Dendritic cell treated with granulocyte-macrophage colony-stimulating factor and Interleukin-4, amounts not matched to agents 40 ng/mL and 50 ng/mL, for 4 days (primary cell): ENCODE data around the gene NWD2.
"Not testable (repeated sequence)": the region's sequence is repeated elsewhere in the genome, so short reads cannot be mapped to it uniquely, and the experiment has no call there.

ENCODE experiments used
- H3K27ac Mint-ChIP-seq: one replicate; pipeline ENCODE4 v1.8.0; 2022; ENCODE audit warnings: mild to moderate bottlenecking, mixed read lengths
- H3K27me3 Mint-ChIP-seq: one replicate; pipeline ENCODE4 v1.8.0; 2022; ENCODE audit warnings: mild to moderate bottlenecking, mixed read lengths
- H3K36me3 Mint-ChIP-seq: one replicate; pipeline ENCODE4 v1.8.0; 2022; ENCODE audit warnings: low read depth, mixed read lengths
- H3K4me1 Mint-ChIP-seq: one replicate; pipeline ENCODE4 v1.8.0; 2022; ENCODE audit warnings: low read depth, mixed read lengths
- H3K4me3 Mint-ChIP-seq: one replicate; pipeline ENCODE4 v1.8.0; 2022; ENCODE audit warnings: mild to moderate bottlenecking, moderate library complexity, mixed read lengths
- H3K9me3 Mint-ChIP-seq: one replicate; pipeline ENCODE4 v1.8.0; 2022; ENCODE audit warnings: mixed read lengths
- intact Hi-C: fragments of 100-400 bp; cut with micrococcal nuclease; formaldehyde crosslinking; loops from one replicate; pipeline ENCODE4 v1.15.0; 2022

NWD2 gene

DNA sequence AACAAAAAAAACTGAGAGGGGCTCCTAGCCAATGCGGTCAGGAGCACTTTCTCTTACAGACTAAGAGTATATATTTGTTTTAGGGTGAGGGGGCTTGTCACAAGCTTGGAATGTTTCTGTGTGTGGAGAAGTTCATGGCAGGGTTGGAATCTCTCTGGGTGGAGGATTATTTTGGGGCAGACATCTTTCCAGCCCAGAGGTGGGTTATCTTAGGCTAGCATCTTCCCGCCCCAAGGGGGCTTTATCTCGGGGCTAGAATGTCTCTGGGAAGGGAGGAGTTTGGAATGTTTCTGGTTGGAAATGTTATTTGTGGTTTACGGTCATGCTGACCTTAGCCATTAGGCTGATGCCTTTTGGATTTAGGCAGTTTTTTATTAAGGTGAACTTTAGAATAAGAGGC lies 236.0 kb downstream of the NWD2 start:
- no peaks in the 10 kb centered on the region for H3K27me3 Mint-ChIP-seq
- H3K27ac Mint-ChIP-seq: no peak overlapping the region
- H3K4me1 Mint-ChIP-seq: peaks cover 26% of the 10 kb centered on the region
- H3K9me3 Mint-ChIP-seq: peaks cover 18% of the 10 kb centered on the region
- H3K36me3 Mint-ChIP-seq: no peaks in the 10 kb centered on the region
- H3K4me3 Mint-ChIP-seq: no peak overlapping the region
- intact Hi-C loops: no loop called here

DNA sequence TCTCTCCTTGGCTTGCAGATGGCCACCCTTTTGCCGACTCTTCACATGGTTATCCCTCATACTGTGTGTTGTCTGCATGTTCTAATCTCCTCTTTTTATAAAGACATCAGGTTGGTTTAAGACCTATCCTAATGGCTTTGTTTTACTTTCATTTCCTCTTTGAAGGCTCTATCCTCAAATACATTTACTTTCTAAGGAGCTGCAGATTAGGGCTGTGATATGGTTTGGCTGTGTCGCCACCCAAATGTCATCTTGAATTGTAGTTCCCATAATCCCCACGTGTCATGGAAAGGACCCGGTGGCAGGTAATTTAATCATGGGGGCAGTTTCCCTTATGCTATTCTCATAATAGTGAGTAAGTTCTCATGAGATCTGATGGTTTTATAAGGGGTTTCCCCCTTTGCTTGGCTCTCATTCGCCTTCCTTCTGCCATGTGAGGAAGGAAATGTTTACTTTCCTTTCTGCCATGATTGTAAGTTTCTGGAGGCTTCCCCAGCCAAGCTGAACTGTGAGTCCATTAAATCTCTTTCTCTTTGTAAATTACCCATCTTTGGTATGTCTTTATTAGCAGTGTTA lies 237.1 kb downstream of the NWD2 start:
- peaks cover 26% of the 10 kb centered on the region for H3K4me1 Mint-ChIP-seq
- H3K27me3 Mint-ChIP-seq: no peaks in the 10 kb centered on the region
- no peak overlapping the region for H3K4me3 Mint-ChIP-seq
- peaks cover 18% of the 10 kb centered on the region for H3K9me3 Mint-ChIP-seq
- no peak overlapping the region for H3K27ac Mint-ChIP-seq
- intact Hi-C loops: no loop called here
- no peaks in the 10 kb centered on the region for H3K36me3 Mint-ChIP-seq

DNA sequence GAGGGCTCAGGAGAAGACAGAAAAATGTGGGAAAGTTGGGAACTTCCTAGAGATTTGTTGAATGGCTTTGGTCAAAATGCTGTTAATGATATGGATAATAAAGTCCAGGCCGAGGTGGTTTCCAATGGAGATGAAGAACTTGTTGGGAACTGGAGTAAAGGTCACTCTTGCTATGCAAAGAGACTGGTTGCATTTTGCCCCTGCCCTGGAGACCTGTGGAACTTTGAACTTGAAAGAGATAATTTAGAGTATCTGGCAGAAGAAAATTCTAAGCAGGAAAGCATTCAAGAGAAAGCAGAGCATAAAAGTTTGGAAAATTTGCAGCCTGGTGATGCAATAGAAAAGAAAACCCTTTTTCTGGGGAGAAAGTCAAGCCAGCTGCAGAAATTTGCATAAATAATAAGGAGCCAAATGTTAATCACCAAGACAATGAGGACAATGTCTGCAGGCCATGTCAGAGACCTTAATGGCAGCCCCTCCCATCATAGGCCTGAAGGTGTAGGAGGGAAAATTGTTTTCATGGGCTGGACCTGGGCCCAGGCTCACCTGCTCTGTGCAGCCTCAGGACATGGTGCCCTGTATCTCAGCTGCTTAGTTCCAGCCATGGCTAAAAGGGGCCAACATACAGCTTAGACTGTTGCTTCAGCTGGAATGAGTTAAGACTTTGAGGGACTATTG lies 237.8 kb downstream of the NWD2 start:
- Mint-ChIP-seq H3K9me3 (peaks cover 18% of the 10 kb centered on the region), H3K4me3 (no peak overlapping the region), H3K36me3 (no peaks in the 10 kb centered on the region), H3K27me3 (no peaks in the 10 kb centered on the region), H3K27ac (no peak overlapping the region), H3K4me1 (peaks cover 26% of the 10 kb centered on the region)
- intact Hi-C loops: no loop called here

DNA sequence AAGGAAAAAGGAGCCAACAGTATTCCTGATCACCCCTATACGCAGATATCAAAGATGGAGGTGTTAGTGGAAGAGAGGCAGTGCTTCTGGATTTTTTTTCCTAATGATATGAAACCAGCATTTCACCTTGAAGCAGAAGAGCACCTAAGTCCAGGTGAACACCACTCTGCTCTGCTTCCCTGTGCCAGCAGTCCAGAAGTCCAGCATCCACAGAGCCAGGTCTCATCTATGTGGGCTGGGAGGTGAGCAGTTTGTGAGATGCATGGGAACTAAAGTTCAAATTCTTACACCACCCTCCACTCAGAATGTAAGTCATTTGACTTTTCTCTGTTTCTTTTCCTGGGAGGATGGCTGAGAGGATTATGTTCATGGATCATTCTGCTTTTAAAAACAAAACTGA lies 239.1 kb downstream of the NWD2 start:
- H3K4me1 Mint-ChIP-seq: peaks cover 26% of the 10 kb centered on the region
- intact Hi-C loops: no loop called here
- H3K36me3 Mint-ChIP-seq: no peaks in the 10 kb centered on the region
- H3K9me3 Mint-ChIP-seq: peaks cover 18% of the 10 kb centered on the region
- H3K27ac Mint-ChIP-seq: no peak overlapping the region
- H3K4me3 Mint-ChIP-seq: no peak overlapping the region
- no peaks in the 10 kb centered on the region for H3K27me3 Mint-ChIP-seq

DNA sequence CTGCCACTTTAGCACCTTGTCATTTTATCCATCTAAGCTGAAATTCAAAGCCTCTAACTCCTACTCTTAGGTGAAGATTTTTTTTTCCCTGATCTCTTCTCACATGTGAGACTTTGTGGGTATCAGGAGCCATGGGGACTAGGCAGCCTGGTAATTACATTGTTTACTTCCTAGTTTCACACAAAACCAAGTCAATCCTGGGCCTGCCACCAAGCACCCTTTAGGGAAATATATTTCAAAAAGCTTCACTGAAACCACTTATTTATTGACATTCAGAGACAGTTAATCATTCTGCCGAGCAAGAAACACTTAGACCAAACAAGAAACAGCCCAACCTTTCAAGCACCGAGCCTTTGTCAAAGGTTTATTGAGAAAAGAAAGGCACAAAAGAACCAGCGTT lies 241.6 kb downstream of the NWD2 start:
- no peak overlapping the region for H3K27ac Mint-ChIP-seq
- H3K4me3 Mint-ChIP-seq: no peak overlapping the region
- no peaks in the 10 kb centered on the region for H3K36me3 Mint-ChIP-seq
- no peaks in the 10 kb centered on the region for H3K27me3 Mint-ChIP-seq
- H3K9me3 Mint-ChIP-seq: peaks cover 18% of the 10 kb centered on the region
- peaks cover 10% of the 10 kb centered on the region for H3K4me1 Mint-ChIP-seq
- intact Hi-C loops: no loop called here

DNA sequence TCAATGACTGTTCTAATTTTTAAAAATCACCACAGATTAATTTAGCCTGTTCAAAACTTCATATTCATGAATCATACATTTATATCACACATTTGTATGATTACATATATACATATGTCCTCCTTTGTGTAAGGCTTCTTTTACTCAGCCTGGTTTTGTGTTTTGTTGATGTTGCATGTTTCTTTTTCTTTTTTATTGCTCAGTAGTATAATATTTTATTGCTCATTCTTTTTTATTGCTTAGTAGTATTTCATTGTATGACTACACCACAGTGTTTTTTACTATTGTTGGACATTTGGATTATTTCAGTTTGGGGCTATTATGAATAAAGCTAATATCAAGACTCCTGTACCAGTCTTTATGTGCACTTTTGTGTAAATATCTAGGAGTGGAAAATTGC lies 243.1 kb downstream of the NWD2 start:
- H3K36me3 Mint-ChIP-seq: no peaks in the 10 kb centered on the region
- intact Hi-C loops: no loop called here
- no peak overlapping the region for H3K4me3 Mint-ChIP-seq
- H3K27ac Mint-ChIP-seq: no peak overlapping the region
- H3K4me1 Mint-ChIP-seq: no peaks in the 10 kb centered on the region
- H3K9me3 Mint-ChIP-seq: peaks cover 5% of the 10 kb centered on the region
- peaks cover under 1% of the 10 kb centered on the region for H3K27me3 Mint-ChIP-seq

DNA sequence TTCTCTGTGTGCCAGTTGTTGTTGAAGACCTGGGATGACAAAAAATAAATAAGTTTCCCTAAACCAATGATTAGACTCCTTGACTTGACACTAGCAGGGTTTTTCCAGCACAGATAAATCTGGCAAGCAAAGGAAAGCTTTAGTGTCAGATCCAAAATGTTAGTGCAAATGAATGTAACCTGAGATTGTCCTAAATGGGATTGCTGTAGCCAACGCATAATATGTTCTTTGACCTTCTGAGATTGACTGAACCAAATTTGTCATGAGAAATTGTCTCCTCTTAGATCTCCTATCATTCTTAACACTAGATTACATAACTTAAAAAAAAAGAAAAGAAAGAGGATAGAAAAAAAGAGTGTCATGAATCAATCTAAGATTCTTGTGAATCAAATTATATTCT lies 245.2 kb downstream of the NWD2 start:
- intact Hi-C loops: no loop called here
- Mint-ChIP-seq H3K27ac (no peak overlapping the region), H3K4me3 (no peak overlapping the region), H3K36me3 (no peaks in the 10 kb centered on the region), H3K4me1 (no peaks in the 10 kb centered on the region), H3K9me3 (no peaks in the 10 kb centered on the region), H3K27me3 (peaks cover 2% of the 10 kb centered on the region)

DNA sequence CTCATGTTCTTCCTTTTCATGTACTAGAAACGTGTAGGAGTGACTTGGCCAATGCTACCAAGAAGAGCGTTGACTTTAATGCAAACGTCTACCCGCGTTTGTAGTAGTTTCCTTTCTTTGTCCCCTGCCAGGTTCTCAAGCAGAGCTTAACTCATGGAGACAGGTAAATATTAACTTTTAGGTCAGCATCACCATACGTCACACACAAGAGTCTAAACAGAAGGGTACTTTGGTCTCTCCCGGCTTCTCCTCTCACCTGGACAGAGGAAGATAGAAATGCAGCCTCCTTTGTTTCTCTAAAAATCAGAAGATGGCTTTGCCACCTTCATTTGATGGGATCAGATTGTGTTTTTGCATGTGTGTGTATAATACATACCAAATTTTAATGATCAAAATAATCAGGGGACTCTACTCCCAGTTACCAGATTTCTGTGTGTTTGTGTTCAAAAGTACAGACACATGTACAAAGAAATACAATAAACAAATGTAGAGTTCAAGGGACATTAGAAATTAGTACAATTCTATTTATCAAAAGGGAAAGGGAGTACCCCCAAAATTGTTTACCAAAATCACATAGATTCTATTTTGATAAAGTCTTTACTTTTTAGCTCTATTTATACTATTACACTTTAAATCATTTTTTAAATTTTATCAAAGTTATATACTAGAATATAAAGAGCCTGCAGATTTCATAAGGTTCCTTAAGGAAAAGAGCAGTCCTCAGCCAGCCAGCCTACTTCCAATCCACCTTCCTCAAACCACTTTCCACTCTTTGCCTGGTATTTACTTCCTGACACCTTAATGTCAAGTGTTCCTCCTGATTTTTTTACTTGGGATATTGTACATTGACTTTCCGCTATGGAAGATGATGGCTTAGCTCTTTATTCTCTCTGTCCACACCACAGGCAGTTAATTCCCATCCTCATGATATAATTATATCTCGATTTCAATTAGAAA lies 246.1 kb downstream of the NWD2 start:
- Mint-ChIP-seq H3K9me3 (no peaks in the 10 kb centered on the region), H3K36me3 (no peaks in the 10 kb centered on the region), H3K27me3 (peaks cover 2% of the 10 kb centered on the region), H3K4me3 (no peak overlapping the region), H3K4me1 (no peaks in the 10 kb centered on the region), H3K27ac (no peak overlapping the region)
- intact Hi-C loops: no loop called here

DNA sequence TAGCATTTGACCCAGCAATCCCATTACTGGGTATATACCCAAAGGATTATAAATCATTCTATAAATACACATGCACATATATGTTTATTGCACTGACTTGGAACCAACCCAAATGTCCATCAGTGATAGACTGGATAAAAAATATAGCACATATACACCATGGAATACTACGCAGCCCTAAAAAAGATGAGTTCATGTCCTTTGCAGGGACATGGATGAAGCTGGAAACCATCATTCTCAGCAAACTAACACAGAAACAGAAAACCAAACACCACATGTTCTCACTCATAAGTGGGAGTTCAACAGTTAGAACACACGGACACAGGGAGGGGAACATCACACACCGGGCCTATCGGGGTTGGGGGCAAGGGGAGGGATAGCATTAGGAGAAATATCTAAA lies 250.8 kb downstream of the NWD2 start:
- H3K36me3 Mint-ChIP-seq, H3K27me3 Mint-ChIP-seq, intact Hi-C loops, H3K4me3 Mint-ChIP-seq, H3K4me1 Mint-ChIP-seq, H3K27ac Mint-ChIP-seq, H3K9me3 Mint-ChIP-seq: not testable (repeated sequence)
